GM18502 (cell line): ENCODE results near the gene MSI2.

Experiments used
- ATAC-seq: cut with Tn5 transposase; IDR thresholded peaks from one replicate; pipeline ENCODE4 v1.9.1; 2021; ENCODE audit warnings: mild to moderate bottlenecking; ENCODE audit not compliant: unreplicated experiment, poor library complexity

Gene MSI2

DNA sequence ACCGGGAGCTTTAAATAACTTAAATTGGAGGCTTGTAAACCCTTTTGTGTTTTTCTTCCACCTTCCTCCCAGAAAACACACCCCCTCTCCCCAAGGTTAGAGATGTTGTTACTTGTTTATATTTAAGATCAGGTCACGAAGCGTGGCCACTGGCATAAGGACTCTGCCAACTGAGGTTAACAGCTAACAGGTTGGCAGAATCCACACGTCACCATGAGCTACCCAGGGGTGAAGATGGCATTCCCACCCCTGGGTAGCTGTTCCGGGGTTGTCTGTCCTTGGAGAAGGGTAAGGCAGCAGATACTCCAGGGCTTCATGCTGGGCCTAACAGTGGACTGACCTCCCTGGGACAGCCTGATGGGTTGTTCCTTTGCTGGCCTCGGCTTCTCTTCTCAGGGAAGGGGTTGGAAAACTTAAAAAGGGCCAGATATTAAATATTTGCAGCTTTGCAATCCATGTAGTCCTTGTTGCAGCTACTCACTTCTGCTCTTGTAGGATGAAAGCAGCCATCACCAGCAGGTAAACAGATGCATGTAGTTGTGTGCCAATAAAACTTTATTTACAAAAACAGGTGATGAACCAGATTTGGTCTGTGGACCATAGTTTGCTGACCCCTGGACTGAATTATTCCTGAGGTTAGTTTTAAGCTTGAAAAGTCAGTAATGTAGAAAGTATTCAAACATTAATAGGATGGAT lies 148.6 kb downstream of the MSI2 start:
- no peak for ATAC-seq

DNA sequence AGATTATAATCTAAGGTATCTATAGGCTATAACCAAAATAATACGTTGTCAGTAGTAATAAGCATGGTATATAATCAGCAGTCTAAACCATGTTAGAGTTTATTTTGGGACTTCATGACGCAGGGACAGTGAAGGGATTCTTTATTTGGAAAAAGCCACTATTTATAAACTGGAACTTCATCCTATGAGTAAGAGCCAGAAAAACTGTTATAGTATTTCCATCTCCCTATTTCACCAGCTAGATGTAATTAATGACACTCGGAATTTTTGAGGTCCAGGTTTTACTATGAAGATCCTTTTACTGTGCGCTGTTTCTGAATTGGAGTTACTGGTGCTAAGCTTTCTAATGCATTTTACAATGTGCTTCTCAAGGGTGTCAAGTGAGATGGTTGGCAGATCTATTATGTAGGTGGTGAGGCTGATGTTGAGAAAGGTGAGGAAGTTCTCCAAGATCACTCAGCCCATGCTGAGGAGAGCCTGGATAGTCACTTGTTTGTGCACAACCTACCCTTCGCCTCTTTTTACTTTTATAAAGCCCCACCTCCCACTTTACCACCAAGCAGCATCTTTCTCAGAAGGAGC lies 149.3 kb downstream of the MSI2 start:
- no peak for ATAC-seq

DNA sequence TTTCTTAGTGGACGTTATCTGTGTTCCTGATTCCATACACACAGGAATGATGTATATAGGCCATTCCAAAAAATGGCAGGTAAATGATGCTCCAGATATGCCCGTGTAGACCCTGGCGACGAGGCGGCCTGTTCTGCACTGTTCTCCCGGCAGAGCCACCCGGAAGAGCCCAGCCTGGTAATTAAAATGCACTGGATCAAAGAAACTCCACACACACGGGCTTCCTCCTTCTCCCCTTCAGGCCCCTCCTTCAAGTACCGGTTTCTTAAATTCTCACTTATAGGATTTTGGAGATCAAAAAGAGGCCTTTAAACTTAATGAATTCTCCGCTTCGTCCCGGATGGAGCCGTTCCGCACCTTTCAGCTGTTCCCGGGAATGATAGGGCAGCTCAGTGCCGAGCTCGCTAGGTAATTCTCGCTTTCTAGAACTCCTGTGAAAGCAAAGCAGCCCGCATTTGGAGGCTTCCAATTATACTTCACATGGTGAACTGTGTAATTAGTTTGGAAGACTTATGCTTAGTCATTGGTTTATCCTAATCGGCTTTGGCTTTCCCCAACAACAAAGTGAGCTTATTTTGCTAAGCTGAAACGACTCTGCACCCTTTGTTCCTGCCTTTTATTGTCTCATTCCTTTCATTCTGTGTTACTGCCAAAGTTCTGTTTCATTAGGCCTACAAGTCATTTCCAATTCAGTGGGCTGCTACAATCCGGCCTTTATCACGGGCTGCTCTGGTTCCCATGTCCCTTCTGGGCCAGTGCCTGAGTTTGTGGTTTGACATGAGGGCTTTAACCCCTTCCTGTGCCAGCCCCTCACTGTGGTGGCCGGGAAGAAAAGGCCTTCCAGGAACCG lies 150.0 kb downstream of the MSI2 start:
- no peak for ATAC-seq

DNA sequence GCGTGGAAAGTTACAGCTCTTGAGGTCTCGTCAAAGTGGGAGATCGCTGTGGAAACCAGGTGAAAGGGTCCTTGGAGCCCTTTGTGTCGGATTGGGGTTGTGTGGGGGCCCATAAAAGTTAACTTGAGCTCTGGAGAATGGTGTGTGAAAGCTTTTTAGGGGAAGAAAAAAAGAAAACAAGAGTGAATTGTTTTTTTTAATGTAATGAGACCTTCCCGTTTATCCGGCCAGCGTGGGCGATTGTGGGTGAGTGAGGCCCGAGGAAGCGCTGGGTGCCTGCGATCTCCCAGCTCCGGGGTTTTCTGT lies 150.6 kb downstream of the MSI2 start:
- ATAC-seq = no peak

DNA sequence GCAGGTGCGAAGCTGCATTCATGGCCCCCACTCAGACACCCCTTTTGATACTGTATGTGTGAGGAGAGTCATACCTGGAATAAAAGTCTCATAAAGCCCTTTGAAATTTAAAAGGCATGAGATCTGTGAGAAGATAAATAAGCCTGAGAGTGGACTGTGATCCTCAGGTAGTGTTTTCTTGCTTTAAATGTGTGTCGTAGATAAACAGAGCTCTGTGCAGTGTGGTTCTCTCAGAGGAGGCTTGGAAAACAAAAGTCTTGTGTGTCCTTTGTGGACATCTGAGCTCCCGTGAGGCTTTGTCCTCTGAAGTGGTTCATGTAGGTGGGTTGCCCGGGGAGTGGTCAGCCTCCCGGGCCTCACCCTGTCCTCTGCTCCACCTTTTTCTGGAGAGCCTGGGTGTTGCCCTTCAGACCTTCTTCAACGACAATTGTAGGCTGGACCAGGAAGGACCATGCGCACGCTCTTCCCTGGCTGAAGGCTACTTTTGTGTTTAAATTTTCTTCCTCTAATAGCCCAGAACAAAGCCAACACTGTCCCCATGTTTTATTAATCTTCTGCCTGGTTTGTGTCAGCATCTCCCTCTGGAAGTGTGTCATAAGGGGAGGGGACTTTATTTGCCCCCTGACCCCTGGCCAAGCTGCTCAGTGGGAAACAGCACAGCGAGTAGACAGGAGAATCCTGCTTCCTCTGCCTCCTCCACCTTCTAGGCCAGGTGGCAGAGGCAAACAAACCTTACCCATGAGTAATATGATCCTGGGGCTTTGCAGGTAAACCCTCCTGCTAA lies 151.2 kb downstream of the MSI2 start:
- no peak for ATAC-seq

DNA sequence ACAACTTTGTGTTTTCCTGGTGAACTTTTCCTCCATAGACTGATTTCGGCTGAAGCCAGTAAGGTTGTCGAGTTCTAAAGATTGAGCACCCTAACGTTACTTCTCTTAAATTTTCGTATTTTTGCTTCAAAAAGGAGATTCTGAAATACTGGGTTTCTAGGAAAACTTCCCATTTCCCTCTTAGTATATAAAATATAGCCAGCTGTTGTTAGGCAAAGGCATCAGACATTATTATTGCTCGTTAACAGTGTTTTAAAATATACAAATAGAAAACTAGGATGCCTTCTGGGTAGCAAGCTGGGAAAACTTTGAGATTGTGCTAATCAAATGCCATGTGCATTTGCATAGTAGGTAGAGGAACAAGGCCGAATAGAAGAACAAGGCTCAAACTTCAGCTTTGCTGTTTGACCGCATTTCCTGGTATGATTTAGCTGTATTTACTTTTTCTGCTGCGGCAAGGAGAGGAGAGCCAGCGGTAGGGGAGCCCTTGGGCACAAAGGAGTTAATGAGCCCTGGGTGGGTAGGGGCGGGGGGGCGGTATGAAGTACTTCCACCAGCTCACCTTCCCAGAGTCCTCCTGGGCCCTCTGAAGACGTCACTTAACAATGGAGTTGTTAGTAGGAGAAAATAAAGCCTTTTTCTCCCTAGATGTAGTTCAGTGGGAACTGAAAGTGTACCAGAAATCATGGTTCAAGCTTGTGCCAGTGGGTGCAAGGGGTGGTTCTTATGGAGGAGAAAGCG lies 151.9 kb downstream of the MSI2 start:
- peak; percentile 86 for ATAC-seq

DNA sequence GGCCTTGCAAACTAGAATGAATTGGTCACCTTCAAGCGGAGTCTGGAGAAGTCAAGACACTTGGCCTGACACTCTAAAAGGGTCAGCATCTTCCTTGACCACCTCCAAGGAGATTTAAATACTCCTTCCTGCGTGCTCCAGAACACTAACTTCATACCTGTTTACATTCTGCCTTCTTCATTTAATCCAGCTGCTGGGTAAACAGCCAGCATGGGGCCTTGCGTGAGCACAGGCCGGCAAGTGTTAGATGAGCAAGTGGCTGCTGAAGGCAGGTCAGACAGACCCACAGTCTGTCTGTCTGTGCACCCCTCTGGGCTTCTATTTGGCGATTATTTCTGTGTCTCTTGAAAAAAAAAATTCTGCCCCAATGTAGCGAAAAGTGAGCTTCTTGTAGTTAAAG lies 153.8 kb downstream of the MSI2 start:
- no peak for ATAC-seq

DNA sequence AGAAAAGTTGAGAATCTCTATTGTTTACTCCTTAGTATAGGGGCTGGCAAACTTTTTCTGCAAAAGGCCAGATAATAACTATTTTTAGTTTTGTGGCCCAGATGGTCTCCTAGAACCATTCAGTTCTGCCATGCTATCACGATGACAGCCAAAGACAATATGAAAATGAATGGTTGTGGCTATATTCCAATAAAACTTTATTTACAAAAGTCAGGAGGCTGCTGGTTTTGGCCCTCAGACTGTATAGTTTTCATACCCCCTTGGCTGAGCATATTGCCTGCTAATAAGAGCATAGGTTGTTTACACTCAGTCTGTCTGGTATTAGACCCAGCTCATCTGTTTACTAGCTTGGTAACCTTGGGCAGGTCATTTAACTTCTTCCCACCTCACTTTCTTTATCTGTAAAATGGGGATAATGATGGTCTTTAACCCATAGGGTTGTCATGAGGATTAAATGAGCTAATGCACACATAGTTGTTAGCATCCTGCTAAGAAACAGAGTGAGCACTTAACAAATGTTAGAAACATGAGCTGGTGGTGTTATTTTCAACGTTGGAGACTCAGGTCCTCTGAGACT lies 156.3 kb downstream of the MSI2 start:
- no peak for ATAC-seq

DNA sequence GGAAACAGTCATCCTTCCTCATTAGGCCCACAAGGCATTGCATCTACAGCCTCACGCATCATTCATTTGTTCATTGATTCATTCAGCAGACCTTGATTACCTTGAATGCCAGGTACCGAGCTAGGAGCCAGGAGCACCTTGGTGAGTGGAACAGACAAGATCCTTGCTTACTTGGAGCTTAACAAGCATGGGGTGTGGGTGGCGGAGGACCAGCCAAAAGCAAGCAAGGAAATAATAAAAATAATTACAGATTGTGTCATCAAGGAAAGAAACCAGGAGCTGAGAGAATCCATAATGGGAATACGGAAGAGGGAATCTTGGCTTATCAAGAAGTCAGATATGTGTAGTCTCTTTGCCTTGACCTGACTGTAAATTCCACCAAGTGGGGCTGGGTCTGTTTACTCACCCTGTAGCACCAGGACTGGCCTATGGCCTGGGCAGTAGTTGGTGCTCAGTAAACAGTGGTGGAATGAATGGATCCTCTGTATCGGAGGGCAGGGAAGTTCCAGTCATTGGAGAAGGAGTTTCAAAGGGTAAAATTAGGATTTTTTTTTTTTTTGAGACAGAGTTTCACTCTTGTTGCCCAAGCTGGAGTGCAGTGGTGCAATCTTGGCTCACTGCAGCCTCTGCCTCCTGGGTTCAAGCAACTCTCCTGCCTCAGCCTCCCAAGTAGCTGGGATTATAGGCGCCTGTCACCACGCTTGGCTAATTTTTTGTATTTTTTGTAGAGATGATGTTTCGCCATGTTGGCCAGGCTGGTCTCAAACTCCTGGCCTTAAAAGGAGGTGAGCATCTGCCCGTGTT lies 157.7 kb downstream of the MSI2 start:
- no peak for ATAC-seq

DNA sequence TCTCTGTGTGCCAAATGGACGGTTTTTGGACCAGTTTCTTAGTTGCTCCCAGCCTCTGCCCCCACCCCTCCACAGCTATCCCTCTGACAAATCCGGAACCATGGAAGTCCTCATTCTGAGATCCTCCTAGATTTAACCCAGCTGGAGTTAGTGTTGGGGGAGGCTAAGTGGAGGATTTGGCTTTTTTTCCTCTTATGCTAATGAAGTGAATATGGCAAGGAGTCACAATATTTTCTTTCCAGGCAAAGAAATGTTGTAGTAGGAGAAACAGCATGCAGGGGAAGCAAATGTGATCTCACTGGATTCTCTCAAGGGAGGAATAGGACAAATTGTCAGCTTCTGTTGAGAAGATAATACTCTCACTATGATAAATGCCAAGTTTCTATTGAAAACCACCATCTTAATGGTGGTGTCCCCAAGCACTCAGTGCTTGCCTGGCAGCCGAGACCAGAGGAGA lies 159.5 kb downstream of the MSI2 start:
- no peak for ATAC-seq

DNA sequence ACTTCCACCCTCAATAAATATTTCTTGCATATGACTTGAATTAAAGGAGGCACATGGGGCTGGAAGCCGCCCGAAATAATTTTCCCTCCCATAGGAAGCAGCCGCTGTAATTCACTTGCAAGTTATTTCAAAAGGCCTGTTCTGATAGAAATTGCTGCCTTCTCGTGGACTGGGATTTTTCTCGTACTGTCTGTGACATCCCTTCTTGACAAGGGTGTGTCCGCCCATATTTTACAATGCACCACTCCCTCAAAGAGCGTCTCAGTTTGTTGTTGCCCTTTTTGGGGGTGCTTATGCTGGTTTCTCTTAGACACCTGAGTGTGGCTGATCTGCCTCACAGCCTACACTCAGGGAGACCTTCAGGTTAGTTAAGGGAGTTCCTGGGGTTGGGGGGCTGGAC lies 160.0 kb downstream of the MSI2 start:
- ATAC-seq = no peak

DNA sequence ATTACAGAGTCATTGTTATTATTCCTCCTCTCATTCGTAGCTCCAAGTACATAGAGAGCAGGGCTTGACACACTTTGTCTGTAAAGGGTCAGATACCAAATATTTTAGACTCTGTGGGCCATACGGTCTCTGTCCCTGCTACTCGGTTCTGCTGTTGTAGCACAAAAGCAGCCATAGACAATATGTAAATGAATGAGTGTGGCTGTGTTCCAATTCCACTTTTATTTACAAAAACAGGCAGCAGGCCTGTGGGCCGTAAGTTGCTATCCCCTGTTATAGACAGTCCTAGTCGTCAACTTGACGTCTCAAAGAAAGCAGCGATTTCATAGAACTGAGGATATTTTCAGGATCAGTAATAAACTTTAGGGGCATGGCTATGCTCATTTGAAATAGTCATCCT lies 161.6 kb downstream of the MSI2 start:
- ATAC-seq = no peak

DNA sequence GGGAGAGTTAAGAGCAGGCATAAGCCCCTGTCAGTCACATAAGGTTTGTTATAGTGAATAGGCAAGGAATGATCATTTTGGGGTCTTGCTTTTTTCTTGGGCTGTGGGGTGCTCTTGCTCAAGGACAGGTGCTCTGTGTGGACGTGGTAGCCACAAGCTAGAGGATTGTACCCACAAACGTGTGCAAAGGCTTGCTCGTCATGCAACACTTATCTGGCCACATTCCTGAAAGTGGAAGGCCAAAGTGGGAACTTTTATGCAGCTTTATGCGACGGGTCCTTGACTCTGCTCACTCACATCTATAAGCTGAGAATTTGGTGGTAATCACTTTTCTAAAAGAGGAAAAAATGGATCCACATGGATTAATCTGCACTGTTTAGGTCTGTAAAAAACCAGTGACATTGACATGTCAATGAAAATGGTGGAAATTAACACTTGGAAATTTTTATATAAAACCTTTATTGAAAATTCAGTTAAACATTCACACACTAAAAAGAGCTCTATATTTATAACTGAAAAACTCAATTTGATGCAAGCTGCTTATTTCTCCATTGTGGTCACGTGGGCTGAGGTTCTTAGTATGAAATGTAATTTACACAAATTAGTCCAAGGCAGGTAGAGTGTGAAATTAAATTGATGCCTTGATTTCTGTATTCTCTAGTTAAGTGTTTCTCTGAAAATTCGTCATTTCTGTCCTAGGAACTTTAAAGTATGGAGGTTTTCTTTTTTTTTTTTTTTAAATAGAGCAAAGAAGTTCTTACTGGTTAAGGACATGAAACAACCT lies 162.3 kb downstream of the MSI2 start:
- no peak for ATAC-seq

DNA sequence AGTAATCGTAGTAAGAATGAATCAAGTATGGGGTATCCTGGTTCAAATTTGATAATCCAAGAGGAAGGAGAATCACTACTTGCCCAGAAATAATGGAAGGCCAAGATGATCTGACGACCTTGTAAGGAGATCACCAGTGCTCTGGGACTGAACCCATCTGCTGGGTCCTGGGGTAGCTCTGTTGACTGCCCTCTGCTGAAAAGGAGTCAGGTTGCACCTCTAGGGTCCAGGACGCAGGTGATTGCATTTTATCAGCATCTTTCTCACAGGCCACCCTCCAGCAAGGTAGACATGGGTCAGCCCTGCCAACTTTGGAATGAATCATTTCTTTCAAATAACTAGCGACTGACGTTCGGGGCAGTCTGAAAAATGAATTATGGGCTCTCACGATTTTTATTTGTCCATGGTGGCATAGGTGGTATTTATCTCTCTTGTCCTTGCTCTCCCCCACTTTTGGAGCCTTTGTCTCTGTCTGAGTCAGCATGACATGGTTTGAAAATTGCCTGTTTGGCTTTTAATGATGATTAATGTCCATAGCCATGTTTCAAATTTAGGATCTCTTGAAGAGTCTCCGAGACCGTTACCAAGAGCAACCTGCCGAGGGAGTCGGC lies 163.7 kb downstream of the MSI2 start:
- ATAC-seq = no peak

DNA sequence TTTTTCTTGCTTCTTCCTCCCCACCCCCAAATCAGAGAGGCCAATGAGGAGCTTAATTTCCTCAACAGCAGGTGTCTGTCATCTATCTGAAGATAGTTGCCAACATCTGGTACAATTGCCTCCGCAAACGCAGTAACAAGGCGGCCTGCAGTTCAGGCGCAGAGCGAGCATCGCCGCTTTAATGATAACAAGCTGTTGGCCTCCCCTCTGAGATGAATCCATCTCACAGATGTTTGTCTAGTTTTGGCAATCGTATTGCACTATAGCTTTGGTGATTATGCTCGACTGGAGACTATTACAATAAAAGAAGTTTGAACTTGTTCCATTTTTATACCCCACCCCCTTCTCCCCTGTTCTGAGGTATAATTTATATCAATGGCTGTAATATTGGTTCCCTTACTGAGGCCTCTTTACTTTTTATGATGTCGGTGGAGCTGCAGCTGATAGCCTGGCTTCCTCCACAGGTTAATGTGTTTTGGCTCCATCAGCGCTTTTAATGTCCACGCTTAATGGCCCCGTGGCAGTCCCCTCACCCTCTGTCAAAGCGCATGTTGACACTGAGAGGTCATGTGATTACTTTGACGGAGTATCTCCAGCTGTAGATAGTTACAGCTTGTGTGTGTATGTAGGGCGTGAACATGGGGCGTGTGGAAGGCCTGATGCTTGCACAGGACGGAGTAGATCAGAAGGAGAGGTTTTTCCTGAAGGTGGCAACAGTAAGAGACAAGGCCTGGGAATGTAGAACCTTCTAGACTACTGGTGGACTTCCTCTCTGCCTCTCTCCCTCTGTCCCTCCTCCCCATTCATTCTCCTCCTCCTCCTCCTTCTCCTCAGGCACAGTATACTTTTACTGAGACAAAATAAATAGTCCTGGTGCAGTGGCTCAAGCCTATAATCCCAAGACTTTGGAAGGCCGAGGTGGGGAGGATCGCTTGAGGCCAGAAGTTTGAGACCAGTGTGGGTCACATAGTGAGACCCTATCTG lies 164.7 kb downstream of the MSI2 start:
- no peak for ATAC-seq

DNA sequence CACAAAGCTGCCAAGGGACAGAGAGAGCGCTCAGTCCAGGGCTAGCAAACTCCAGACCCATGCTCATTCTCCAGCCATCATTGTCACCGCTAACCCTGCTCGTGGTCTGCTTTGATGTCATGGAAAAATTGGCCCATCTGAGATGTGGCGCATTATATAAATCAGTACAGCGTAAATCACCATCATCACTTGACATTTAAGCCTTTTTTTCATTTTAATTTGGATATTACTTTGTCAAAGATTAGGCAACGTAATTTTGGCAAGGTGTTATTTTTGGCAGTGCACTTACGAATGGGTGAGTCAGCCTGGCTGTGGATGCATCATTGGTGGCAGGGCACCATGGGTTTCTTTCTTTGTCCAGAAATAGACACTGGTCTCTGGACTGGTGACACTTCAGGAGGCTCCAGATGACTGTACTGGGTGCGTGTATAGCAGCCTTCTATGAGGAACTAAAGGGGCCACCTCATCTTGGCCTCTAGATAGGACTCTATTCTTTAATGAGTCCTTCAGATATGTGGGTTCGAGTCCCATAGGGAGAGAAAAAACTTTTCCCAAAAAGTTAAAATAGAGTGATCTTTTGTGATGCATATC lies 166.3 kb downstream of the MSI2 start:
- ATAC-seq = peak; percentile 78
